Measurements from ENCODE around the gene ARL15.

Gene ARL15

GRCh38 chr5:53895091-53895683 lies 415.2 kb downstream of the ARL15 start:
- H3K4me3 ChIP-seq (ENCODE audit: low read length), result no peak overlapping the region
- H3K36me3 ChIP-seq (ENCODE audit: control insufficient read depth, insufficient read depth, low read length), result no peaks in the 10 kb centered on the region
- H3K9me3 ChIP-seq (ENCODE audit: control insufficient read depth, low read length), result no peaks in the 10 kb centered on the region
- H3K9ac ChIP-seq (ENCODE audit: low read length), result no peak overlapping the region
- no peaks in the 10 kb centered on the region for H3K27me3 ChIP-seq (ENCODE audit: control insufficient read depth, insufficient read depth, low read length)
- H3K4me1 ChIP-seq (ENCODE audit: control insufficient read depth, insufficient read depth, low read length), result no peaks in the 10 kb centered on the region

DNA sequence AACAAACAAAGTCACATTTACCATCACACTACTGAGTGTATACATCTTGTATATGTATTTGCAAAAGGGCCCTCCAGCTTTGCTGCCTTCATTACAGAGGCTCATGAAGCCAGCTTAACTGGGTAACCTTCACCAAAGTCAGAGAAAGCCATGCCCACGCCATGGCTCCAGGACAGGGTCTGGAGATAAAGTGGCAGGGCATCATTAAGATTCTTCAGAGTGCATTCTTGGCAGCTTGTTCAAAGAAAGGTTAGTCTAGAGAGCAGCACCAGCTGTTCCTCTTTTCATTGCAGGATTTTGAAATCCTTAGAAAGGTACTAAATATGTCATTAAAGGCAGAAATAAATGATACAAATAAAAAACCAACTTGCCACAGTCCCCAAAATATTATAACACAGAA lies 416.7 kb downstream of the ARL15 start:
- Histone ChIP-seq H3K4me3 (ENCODE audit: low read length) (no peak overlapping the region), H3K4me1 (ENCODE audit: control insufficient read depth, insufficient read depth, low read length) (no peaks in the 10 kb centered on the region), H3K9ac (ENCODE audit: low read length) (no peak overlapping the region)

GRCh38 chr5:53892224-53892623 lies 418.1 kb downstream of the ARL15 start:
- Histone ChIP-seq H3K36me3 (ENCODE audit: control insufficient read depth, insufficient read depth, low read length) (no peaks in the 10 kb centered on the region), H3K4me1 (ENCODE audit: control insufficient read depth, insufficient read depth, low read length) (no peaks in the 10 kb centered on the region), H3K27me3 (ENCODE audit: control insufficient read depth, insufficient read depth, low read length) (no peaks in the 10 kb centered on the region), H3K9me3 (ENCODE audit: control insufficient read depth, low read length) (no peaks in the 10 kb centered on the region), H3K9ac (ENCODE audit: low read length) (no peak overlapping the region), H3K4me3 (ENCODE audit: low read length) (no peak overlapping the region)

More for the DNA sequence above, 416.7 kb downstream of the ARL15 start:
- Histone ChIP-seq H3K27me3 (ENCODE audit: control insufficient read depth, insufficient read depth, low read length) (no peaks in the 10 kb centered on the region), H3K36me3 (ENCODE audit: control insufficient read depth, insufficient read depth, low read length) (no peaks in the 10 kb centered on the region), H3K9me3 (ENCODE audit: control insufficient read depth, low read length) (no peaks in the 10 kb centered on the region)

GRCh38 chr5:53891159-53891558 lies 419.2 kb downstream of the ARL15 start:
- no peaks in the 10 kb centered on the region for H3K27me3 ChIP-seq (ENCODE audit: control insufficient read depth, insufficient read depth, low read length)
- no peaks in the 10 kb centered on the region for H3K36me3 ChIP-seq (ENCODE audit: control insufficient read depth, insufficient read depth, low read length)
- H3K9ac ChIP-seq (ENCODE audit: low read length), result no peak overlapping the region
- H3K4me3 ChIP-seq (ENCODE audit: low read length), result no peak overlapping the region
- H3K4me1 ChIP-seq (ENCODE audit: control insufficient read depth, insufficient read depth, low read length), result no peaks in the 10 kb centered on the region
- no peaks in the 10 kb centered on the region for H3K9me3 ChIP-seq (ENCODE audit: control insufficient read depth, low read length)

- no peak overlapping the region for H3K4me3 ChIP-seq (ENCODE audit: low read length)
- H3K36me3 ChIP-seq (ENCODE audit: control insufficient read depth, insufficient read depth, low read length), result no peaks in the 10 kb centered on the region
- no peaks in the 10 kb centered on the region for H3K4me1 ChIP-seq (ENCODE audit: control insufficient read depth, insufficient read depth, low read length)
- no peaks in the 10 kb centered on the region for H3K27me3 ChIP-seq (ENCODE audit: control insufficient read depth, insufficient read depth, low read length)
- H3K9me3 ChIP-seq (ENCODE audit: control insufficient read depth, low read length), result no peaks in the 10 kb centered on the region
- no peak overlapping the region for H3K9ac ChIP-seq (ENCODE audit: low read length)
These were observed 419.9 kb downstream of the ARL15 start for GRCh38 chr5:53890490-53890889.

- Histone ChIP-seq H3K4me1 (ENCODE audit: control insufficient read depth, insufficient read depth, low read length) (no peaks in the 10 kb centered on the region), H3K4me3 (ENCODE audit: low read length) (no peak overlapping the region), H3K27me3 (ENCODE audit: control insufficient read depth, insufficient read depth, low read length) (no peaks in the 10 kb centered on the region), H3K9ac (ENCODE audit: low read length) (no peak overlapping the region), H3K36me3 (ENCODE audit: control insufficient read depth, insufficient read depth, low read length) (no peaks in the 10 kb centered on the region), H3K9me3 (ENCODE audit: control insufficient read depth, low read length) (no peaks in the 10 kb centered on the region)
These were observed 425.5 kb downstream of the ARL15 start for GRCh38 chr5:53884844-53885243.

DNA sequence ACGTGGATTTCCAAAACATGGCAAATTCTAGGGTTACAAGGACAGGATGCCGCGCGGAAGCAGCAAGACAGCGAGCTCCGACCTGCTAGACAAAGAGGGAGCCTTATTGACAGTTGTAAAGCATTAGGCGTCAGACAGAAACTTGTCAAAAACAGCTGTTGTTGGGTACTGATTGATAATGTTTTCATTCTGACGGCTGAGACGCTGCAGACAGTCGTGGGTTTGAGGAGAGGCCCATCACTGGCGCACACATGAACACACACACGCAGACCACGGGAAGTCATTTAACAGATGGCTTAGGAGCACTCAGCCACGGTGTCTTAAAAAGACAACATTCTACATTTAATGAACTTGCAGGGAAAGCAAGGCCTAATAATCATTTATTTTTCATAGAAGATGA lies 426.0 kb downstream of the ARL15 start:
- no peaks in the 10 kb centered on the region for H3K4me1 ChIP-seq (ENCODE audit: control insufficient read depth, insufficient read depth, low read length)
- no peaks in the 10 kb centered on the region for H3K27me3 ChIP-seq (ENCODE audit: control insufficient read depth, insufficient read depth, low read length)
- no peaks in the 10 kb centered on the region for H3K36me3 ChIP-seq (ENCODE audit: control insufficient read depth, insufficient read depth, low read length)
- H3K4me3 ChIP-seq (ENCODE audit: low read length), result no peak overlapping the region
- H3K9me3 ChIP-seq (ENCODE audit: control insufficient read depth, low read length), result no peaks in the 10 kb centered on the region
- no peak overlapping the region for H3K9ac ChIP-seq (ENCODE audit: low read length)

- no peak overlapping the region for H3K9ac ChIP-seq (ENCODE audit: low read length)
These were observed 427.7 kb downstream of the ARL15 start for GRCh38 chr5:53882676-53883031.

GRCh38 chr5:53882006-53882675 lies 428.2 kb downstream of the ARL15 start:
- no peak overlapping the region for H3K4me3 ChIP-seq (ENCODE audit: low read length)
- H3K4me1 ChIP-seq (ENCODE audit: control insufficient read depth, insufficient read depth, low read length), result no peaks in the 10 kb centered on the region
- H3K27me3 ChIP-seq (ENCODE audit: control insufficient read depth, insufficient read depth, low read length), result no peaks in the 10 kb centered on the region
- no peak overlapping the region for H3K9ac ChIP-seq (ENCODE audit: low read length)
- H3K9me3 ChIP-seq (ENCODE audit: control insufficient read depth, low read length), result no peaks in the 10 kb centered on the region
- H3K36me3 ChIP-seq (ENCODE audit: control insufficient read depth, insufficient read depth, low read length), result no peaks in the 10 kb centered on the region

More at GRCh38 chr5:53882676-53883031, 427.7 kb downstream of the ARL15 start:
- H3K36me3 ChIP-seq (ENCODE audit: control insufficient read depth, insufficient read depth, low read length), result no peaks in the 10 kb centered on the region
- no peaks in the 10 kb centered on the region for H3K27me3 ChIP-seq (ENCODE audit: control insufficient read depth, insufficient read depth, low read length)
- H3K4me3 ChIP-seq (ENCODE audit: low read length), result no peak overlapping the region
- no peaks in the 10 kb centered on the region for H3K4me1 ChIP-seq (ENCODE audit: control insufficient read depth, insufficient read depth, low read length)
- H3K9me3 ChIP-seq (ENCODE audit: control insufficient read depth, low read length), result no peaks in the 10 kb centered on the region

DNA sequence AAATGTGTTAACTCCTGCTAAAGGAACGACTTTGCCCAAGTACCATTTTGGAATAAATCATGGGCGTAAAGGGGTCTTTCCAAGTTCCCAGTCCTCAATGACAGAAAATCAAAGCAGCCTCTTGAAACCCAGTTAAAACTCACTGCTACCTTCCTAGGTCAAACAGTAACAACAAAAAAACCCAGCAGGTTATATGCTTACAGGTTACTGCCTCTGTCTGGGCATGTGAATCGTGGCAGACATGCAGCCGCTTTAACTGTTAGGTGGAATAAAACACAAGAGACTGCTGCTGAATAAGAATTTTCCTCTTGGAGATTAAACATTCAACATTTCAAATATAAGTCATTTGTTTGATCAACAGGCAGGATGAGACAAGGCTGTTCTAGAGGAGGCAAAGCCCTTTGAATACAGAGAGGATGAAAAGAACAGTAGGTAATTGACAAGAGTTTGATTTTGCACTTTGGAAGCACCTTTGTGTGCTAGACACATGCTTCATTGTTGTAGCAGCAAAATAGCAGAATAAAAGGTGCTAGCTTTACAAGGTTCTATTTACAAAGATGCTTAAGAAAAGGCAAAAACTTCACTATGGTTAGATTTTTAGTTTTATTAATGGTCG lies 430.6 kb downstream of the ARL15 start:
- Histone ChIP-seq H3K4me3 (ENCODE audit: low read length) (no peak overlapping the region), H3K36me3 (ENCODE audit: control insufficient read depth, insufficient read depth, low read length) (no peaks in the 10 kb centered on the region), H3K4me1 (ENCODE audit: control insufficient read depth, insufficient read depth, low read length) (no peaks in the 10 kb centered on the region), H3K27me3 (ENCODE audit: control insufficient read depth, insufficient read depth, low read length) (no peaks in the 10 kb centered on the region), H3K9me3 (ENCODE audit: control insufficient read depth, low read length) (no peaks in the 10 kb centered on the region), H3K9ac (ENCODE audit: low read length) (no peak overlapping the region)

- Histone ChIP-seq H3K4me3 (ENCODE audit: low read length) (no peak overlapping the region), H3K4me1 (ENCODE audit: control insufficient read depth, insufficient read depth, low read length) (no peaks in the 10 kb centered on the region), H3K9me3 (ENCODE audit: control insufficient read depth, low read length) (no peaks in the 10 kb centered on the region), H3K27me3 (ENCODE audit: control insufficient read depth, insufficient read depth, low read length) (no peaks in the 10 kb centered on the region), H3K9ac (ENCODE audit: low read length) (no peak overlapping the region), H3K36me3 (ENCODE audit: control insufficient read depth, insufficient read depth, low read length) (no peaks in the 10 kb centered on the region)
These were observed 432.4 kb downstream of the ARL15 start for GRCh38 chr5:53878015-53878414.

DNA sequence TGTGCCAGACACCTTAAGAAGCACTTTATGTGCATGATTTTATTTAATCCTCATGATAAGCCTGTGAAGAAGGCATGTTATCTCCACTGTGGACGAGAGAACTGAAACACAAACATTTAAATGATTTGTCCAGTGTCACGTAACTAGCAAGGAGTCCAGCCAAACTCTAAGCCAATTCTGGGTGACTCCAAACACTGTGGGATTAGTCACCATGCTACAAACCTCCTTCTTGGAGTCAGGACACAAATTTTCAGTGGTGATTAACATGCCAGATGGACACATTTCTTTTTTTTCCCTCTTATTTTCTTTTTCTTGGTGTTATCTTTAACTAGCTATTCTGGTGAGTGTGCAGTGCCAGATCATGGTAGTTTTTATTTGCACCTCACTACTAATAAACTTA lies 433.1 kb downstream of the ARL15 start:
- H3K9ac ChIP-seq (ENCODE audit: low read length), result no peak overlapping the region
- no peaks in the 10 kb centered on the region for H3K36me3 ChIP-seq (ENCODE audit: control insufficient read depth, insufficient read depth, low read length)
- no peaks in the 10 kb centered on the region for H3K9me3 ChIP-seq (ENCODE audit: control insufficient read depth, low read length)
- H3K4me3 ChIP-seq (ENCODE audit: low read length), result no peak overlapping the region
- no peaks in the 10 kb centered on the region for H3K27me3 ChIP-seq (ENCODE audit: control insufficient read depth, insufficient read depth, low read length)
- H3K4me1 ChIP-seq (ENCODE audit: control insufficient read depth, insufficient read depth, low read length), result no peaks in the 10 kb centered on the region

All from mucosa of stomach (tissue), 1 donor.